GM18861 (cell line): Measurements from ENCODE around the gene ABCB1.

Source experiments
- ATAC-seq: cut with Tn5 transposase; IDR thresholded peaks from one replicate; pipeline ENCODE4 v1.9.1; 2021; ENCODE audit not compliant: unreplicated experiment

The ABCB1 gene

DNA sequence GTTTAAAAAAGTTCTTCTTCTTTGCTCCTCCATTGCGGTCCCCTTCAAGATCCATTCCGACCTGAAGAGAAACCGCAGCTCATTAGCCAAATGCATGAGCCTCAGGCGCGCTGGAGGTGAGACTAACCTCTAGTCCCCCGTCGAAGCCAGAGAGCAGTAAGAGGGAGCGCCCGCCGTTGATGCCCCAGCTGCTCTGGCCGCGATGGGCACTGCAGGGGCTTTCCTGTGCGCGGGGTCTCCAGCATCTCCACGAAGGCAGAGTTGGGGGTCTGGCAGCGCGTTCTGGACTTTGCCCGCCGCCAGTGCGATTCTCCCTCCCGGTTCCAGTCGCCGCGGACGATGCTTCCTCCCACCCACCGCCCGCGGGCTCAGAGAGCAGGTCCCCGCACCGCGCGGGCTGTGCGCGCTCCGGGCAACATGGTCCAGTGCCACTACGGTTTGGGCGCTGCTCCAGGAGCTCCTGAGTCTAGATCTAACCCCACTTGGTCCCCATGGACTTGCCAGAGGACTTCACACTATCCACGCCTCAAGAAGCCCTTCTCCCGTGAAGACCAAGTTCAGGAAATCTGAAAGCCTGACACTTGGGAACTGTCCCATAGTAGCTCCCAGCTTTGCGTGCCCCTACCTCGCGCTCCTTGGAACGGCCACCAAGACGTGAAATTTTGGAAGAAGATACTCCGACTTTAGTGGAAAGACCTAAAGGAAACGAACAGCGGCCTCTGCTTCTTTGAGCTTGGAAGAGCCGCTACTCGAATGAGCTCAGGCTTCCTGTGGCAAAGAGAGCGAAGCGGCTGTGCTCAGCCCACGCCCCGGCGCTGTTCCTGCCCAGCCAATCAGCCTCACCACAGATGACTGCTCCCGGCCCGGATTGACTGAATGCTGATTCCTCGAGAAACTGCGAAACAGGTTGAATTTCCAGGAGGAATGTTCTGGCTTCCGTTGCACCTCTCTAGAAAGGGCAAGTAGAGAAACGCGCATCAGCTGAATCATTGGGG lies at the start of gene ABCB1:
Gene ABCB1, minus strand, starts transcription at position 755 of the 995 bp plus-strand sequence. Its CDS starts 700 bp downstream, at position 55.
- ATAC-seq = peak; percentile 32

DNA sequence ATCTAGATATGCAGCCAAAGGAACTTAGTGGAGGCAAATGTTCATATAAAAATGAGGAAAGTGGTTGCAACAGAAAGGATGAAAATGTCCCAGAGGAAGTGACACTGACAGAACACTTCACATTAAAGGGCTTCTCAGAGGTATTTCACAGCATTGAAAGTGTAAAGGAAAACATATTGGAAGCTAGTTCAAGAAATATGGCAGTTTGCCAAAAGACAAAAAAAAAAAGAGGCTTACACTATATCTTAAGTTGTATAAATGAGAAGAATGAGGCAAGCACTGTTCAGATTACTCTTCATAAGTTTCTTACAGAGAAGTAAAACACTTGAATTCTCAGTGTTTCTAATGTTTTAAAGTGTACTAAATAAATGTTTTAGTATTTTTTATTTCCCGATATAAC lies 47.6 kb upstream of the ABCB1 start:
- no peak for ATAC-seq

- no peak for ATAC-seq
These were observed 44.8 kb upstream of the ABCB1 start for GRCh38 chr7:87645446-87645845.

GRCh38 chr7:87635921-87636320 lies 35.2 kb upstream of the ABCB1 start:
- ATAC-seq = no peak

DNA sequence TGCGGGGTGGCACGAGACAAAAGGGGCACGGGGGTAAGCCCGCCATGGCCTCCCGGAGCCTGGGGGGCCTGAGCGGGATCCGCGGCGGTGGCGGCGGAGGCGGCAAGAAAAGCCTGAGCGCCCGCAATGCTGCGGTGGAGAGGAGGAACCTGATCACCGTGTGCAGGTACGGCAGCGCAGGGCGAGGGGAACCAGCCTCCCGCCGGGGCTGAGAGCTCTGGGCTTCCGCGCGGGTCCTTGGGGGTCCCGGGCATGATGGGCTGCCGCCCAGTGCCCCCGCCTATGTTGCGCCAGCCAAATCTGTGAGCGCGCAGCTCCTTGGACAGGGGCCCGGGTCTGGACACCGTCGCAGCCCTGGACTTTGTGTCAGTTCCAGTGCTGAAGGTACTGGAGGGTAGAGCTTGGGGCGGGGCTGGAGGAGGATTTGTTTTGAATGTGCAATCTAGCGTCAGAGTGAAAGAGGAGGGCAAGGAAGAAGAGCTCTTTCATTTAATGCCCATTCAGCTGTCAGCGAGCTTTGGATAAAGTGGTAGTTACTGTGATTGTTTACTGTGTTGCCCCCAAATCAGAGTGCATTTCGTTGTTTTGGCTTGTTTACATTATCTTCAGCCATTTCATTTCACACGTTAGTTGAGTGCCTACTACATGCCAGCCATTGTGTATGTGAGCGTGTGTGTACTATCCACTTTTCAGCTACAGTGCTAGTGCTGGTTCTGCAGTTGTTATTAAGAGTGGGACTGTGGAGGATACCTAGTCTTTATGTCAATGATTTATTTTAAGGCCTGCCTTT lies 28.3 kb upstream of the ABCB1 start:
- no peak for ATAC-seq

GRCh38 chr7:87627634-87627994 lies 26.9 kb upstream of the ABCB1 start:
- ATAC-seq = peak; percentile 2

DNA sequence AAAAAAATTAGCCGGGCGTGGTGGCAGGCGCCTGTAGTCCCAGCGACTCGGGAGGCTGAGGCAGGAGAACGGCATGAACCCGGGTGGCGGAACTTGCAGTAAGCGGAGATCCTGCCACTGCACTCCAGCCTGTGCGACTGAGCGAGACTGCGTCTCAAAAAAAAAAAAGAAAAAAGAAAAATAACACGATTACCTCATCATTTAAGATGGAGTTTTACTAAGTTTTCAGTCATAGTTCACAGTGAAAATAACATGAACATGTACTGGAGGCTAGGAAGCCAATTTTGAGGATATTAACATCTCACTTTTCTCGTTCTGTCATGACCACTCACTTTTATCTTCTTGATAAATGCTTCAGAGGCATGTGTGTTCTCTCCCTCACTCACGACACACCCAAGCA lies 24.4 kb upstream of the ABCB1 start:
- no peak for ATAC-seq

GRCh38 chr7:87624628-87625027 lies 23.9 kb upstream of the ABCB1 start:
- ATAC-seq = no peak

GRCh38 chr7:87615197-87615596 lies 14.5 kb upstream of the ABCB1 start:
- no peak for ATAC-seq

DNA sequence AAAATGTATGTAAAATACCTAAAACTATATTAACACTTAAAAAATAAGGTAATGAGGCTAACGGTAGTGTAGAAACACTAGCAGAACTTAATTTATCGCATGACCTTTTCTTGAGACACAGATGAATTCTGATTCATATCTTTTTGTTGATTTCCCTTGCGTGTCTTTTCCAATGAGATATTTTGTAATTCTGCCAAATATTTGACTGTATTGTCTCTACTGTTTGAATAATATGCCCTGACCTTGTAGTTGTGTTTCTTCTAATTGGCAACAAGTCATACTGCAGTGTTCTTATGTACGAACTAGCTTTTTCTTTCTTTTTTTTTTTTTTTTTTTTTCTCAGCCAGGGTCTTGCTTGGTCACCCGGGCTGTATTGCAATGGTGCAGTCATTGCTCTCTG lies 9.2 kb upstream of the ABCB1 start:
- ATAC-seq = no peak

GRCh38 chr7:87608431-87608830 lies 7.7 kb upstream of the ABCB1 start:
- no peak for ATAC-seq

DNA sequence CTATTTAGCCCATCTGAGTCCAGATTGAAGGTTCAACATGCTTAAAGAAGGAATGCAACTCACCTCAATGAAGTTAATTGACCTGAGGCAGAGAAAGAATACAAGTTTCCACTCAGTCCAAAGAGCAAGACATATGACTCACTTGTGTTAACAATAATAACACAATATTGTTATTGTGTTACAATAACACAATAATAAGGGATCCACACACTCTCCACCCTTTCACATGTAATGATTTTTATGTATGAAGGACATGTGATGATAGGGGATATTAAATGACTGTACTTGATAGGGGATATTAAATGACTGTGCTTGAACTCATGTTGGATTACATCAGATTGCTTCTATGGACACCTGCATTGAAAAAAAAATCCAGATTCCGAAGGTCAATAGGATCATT lies 3.6 kb upstream of the ABCB1 start:
- ATAC-seq = no peak

- peak; percentile 98 for ATAC-seq
These were observed 1.3 kb downstream of the ABCB1 start for GRCh38 chr7:87599336-87599735.

GRCh38 chr7:87598234-87599009 lies 2.3 kb downstream of the ABCB1 start:
- no peak for ATAC-seq

GRCh38 chr7:87596696-87597095 lies 4.0 kb downstream of the ABCB1 start:
- ATAC-seq = no peak

- no peak for ATAC-seq
These were observed 4.5 kb downstream of the ABCB1 start for GRCh38 chr7:87596136-87596535.

DNA sequence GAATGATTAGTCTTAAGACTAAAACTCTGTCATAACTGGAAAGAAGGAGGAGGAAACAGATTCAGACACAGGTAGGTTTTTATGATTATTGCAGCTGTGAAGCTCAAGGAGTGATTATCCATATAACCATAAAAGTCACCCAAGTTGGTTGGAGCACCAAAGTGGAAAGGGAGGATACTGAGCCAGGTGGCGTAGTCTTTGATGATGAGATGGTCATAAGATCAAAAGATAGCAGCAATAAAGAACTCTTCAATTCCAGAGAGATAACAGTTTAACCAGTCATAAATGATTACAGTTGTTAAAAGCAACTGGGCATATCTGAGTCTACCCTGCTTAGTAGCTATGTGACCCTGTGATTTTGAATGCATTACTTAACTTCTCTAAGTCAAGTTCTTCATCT lies 8.4 kb downstream of the ABCB1 start:
- ATAC-seq = no peak

DNA sequence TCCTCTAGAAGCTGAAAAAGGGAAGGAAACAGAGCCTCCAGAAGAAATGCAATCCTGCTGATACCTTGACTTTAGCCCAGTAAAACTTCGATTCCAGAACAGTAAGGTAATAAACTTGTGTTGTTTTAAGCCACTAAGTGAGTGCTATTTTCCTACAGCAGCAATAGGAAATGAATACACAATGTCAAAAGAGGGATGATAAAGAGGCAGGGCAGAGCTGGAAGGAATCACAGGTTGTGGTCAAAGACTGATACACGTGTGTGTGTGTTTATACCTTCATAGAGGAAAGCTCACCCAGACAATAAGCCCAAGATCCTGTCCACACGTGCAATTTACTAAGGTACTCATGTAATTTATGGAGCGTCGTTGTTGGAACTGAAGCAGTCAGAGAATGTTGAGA lies 9.5 kb downstream of the ABCB1 start:
- ATAC-seq = no peak

GRCh38 chr7:87590578-87590977 lies 10.1 kb downstream of the ABCB1 start:
- ATAC-seq = no peak

DNA sequence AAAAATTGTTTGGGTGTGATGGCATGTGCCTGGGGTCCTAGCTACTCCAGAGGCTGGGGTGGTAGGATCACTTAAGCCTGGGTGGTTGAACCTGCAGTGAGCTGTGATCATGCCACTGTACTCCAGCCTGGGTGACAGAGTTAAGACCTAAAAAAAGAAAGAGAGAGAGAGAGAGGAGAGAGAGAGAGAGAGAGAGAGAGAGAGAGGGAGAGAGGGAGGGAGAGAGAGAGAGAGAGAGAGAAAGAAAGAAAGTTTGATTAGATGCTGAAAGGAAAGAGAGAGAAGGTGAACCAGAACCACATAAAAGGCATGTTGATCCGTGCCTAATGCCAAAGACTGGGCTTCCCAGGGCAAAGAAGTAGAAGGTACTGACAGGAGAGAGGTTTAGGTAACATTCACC lies 11.1 kb downstream of the ABCB1 start:
- ATAC-seq = no peak

GRCh38 chr7:87581723-87582122 lies 19.0 kb downstream of the ABCB1 start:
- no peak for ATAC-seq
